Measurements from ENCODE around the gene APH1A. TPM values are rescaled to one million over a fixed set of nuclear protein-coding genes. Genes with fewer than 3 reads are reported as not detected.
A peak's percentile ranks its signal among the peaks of the same experiment; 100 is the strongest.

APH1A gene
- total and polyA plus RNA-seq, 4 donors = 95.0 to 164 (median 135) TPM

DNA sequence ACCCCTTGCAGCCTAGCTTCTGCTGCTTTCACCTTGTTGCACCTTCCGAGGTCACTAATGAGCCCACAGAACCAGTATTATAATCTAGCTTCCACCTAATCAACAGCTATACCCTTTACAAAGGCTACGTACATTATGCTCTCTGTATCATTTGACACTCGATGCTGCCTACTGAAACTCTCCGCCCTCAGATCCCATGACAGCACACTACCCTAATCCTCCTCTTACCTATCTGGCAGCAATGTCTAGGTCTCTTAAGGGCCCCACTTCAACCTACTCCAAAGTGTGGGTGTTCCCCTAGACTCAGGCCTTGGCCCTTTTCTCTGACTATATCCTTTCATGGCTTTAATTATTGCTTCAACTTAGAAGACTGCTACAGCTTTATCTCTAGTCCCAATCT lies 20.0 kb upstream of the APH1A start:
- TF ChIP-seq, protein P1, sequence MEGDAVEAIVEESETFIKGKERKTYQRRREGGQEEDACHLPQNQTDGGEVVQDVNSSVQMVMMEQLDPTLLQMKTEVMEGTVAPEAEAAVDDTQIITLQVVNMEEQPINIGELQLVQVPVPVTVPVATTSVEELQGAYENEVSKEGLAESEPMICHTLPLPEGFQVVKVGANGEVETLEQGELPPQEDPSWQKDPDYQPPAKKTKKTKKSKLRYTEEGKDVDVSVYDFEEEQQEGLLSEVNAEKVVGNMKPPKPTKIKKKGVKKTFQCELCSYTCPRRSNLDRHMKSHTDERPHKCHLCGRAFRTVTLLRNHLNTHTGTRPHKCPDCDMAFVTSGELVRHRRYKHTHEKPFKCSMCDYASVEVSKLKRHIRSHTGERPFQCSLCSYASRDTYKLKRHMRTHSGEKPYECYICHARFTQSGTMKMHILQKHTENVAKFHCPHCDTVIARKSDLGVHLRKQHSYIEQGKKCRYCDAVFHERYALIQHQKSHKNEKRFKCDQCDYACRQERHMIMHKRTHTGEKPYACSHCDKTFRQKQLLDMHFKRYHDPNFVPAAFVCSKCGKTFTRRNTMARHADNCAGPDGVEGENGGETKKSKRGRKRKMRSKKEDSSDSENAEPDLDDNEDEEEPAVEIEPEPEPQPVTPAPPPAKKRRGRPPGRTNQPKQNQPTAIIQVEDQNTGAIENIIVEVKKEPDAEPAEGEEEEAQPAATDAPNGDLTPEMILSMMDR (IDR thresholded peaks at IDR 0.05; ENCODE audit: control extremely low read depth, extremely low read depth) = no peak
- H3K4me3 ChIP-seq = no peak overlapping the region
- no peaks in the 10 kb centered on the region for H3K27me3 ChIP-seq (ENCODE audit: control insufficient read depth in 3 of 3, insufficient read depth in 3 of 3, low read length in 2 of 3)
- ATAC-seq (ENCODE audit: insufficient read depth, low FRiP score) (no peak), DNase-seq (no peak)
- H3K9me3 ChIP-seq (ENCODE audit: control insufficient read depth in 4 of 4, insufficient read depth in 3 of 4, low read length in 3 of 4) = no peaks in the 10 kb centered on the region
- no peak overlapping the region for H3K27ac ChIP-seq (ENCODE audit: low read depth in 1 of 2, low read length in 1 of 2)
- H3K4me1 ChIP-seq (ENCODE audit: control insufficient read depth in 5 of 5, insufficient read depth in 5 of 5, low read length in 5 of 5) = peaks cover 0 to 3% (median 0%) of the 10 kb centered on the region in 5 donors
- H3K36me3 ChIP-seq (ENCODE audit: control insufficient read depth in 4 of 4, insufficient read depth in 4 of 4, low read length in 4 of 4) = peaks cover 0 to 7% (median 2%) of the 10 kb centered on the region in 4 donors
- no peak overlapping the region for H3K9ac ChIP-seq (ENCODE audit: insufficient read depth in 1 of 2, low read length in 2 of 2)
- 81 to 95% methylated on average over 4 of the region's 4 CpGs for WGBS, 2 donors

DNA sequence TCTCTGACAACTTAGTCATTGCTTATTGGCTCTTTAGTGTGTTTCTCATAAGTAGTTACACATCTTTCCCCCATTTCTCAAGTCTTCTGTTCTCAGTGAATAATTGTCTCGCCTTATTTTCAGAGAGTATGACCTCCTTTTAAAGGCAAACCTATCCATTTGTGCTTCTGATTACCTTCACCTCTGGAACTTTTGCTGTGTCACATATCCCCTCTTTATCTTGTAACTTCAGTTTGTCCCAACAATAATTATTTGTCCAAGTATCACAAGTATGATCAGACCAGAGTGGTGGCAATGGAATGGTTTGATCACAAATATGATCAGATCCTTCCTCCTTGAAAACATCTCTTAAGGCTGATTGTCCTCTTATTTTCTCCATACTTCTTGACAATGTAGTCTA lies 19.6 kb upstream of the APH1A start:
- no peak for DNase-seq
- TF ChIP-seq, protein P1 (IDR thresholded peaks at IDR 0.05; ENCODE audit: control extremely low read depth, extremely low read depth) = no peak
- Histone ChIP-seq H3K9ac (ENCODE audit: insufficient read depth in 1 of 2, low read length in 2 of 2) (no peak overlapping the region), H3K4me3 (no peak overlapping the region), H3K9me3 (ENCODE audit: control insufficient read depth in 4 of 4, insufficient read depth in 3 of 4, low read length in 3 of 4) (no peaks in the 10 kb centered on the region), H3K36me3 (ENCODE audit: control insufficient read depth in 4 of 4, insufficient read depth in 4 of 4, low read length in 4 of 4) (peaks cover 0 to 7% (median 2%) of the 10 kb centered on the region in 4 donors), H3K27me3 (ENCODE audit: control insufficient read depth in 3 of 3, insufficient read depth in 3 of 3, low read length in 2 of 3) (no peaks in the 10 kb centered on the region), H3K4me1 (ENCODE audit: control insufficient read depth in 5 of 5, insufficient read depth in 5 of 5, low read length in 5 of 5) (peaks cover 0 to 5% (median under 1%) of the 10 kb centered on the region in 5 donors), H3K27ac (ENCODE audit: low read depth in 1 of 2, low read length in 1 of 2) (no peak overlapping the region)
- 94 to 97% methylated on average over 1 of the region's 1 CpG for WGBS, 2 donors
- ATAC-seq (ENCODE audit: insufficient read depth, low FRiP score) = no peak

DNA sequence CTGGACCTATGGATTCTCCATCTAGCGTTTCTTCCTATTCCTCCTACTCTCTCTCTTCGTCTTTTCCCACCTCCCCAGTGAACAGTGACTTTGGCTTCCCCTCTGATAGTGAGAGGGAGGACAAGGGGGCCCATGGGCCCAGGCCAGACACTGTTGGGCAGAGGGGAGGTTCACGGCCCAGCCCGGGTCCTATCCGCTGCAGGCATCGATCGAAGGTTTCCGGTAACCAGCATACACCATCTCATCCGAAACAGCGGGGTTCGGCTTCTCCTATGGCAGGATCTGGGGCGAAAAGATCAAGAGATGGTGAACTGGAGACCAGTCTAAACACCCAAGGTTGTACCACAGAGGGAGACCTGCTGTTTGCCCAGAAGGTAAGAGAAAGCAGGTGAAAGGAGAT lies 14.4 kb upstream of the APH1A start:
- TF ChIP-seq, protein P1 (IDR thresholded peaks at IDR 0.05; ENCODE audit: control extremely low read depth, extremely low read depth) = no peak
- H3K9me3 ChIP-seq (ENCODE audit: control insufficient read depth in 4 of 4, insufficient read depth in 3 of 4, low read length in 3 of 4) = no peaks in the 10 kb centered on the region
- no peak for ATAC-seq (ENCODE audit: insufficient read depth, low FRiP score)
- peaks cover 0 to 7% (median 2%) of the 10 kb centered on the region in 4 donors for H3K36me3 ChIP-seq (ENCODE audit: control insufficient read depth in 4 of 4, insufficient read depth in 4 of 4, low read length in 4 of 4)
- WGBS, 2 donors = 85 to 95% methylated on average over 12 of the region's 12 CpGs
- H3K27ac ChIP-seq (ENCODE audit: low read depth in 1 of 2, low read length in 1 of 2) = peak overlapping the region in 1 of 2 donors; percentile 82
- no peak overlapping the region for H3K4me3 ChIP-seq
- H3K27me3 ChIP-seq (ENCODE audit: control insufficient read depth in 3 of 3, insufficient read depth in 3 of 3, low read length in 2 of 3) = no peaks in the 10 kb centered on the region
- DNase-seq = no peak
- H3K4me1 ChIP-seq (ENCODE audit: control insufficient read depth in 5 of 5, insufficient read depth in 5 of 5, low read length in 5 of 5) = peaks cover 0 to 17% (median 4%) of the 10 kb centered on the region in 5 donors
- H3K9ac ChIP-seq (ENCODE audit: insufficient read depth in 1 of 2, low read length in 2 of 2) = peak overlapping the region in 1 of 2 donors; percentile 21

DNA sequence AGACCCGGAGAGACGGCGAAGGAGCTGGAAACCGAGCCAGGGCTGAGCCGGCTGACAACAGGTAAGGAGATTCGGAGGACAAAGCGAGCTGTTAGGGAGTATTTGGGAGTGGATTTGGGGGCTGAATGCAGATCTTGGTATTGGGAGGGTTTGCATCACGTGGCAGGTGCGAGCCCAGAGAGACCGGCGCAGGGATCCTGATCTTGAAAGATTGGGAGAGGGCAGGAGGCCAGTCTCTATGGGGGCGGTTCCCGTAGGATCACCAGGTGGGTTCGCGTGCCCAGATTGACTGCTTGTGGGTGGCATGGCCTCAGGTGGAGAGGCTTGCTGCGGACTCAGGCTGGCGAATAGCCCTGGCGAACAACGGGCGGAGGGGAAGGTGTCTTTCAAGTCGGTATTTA lies 13.7 kb upstream of the APH1A start:
- Histone ChIP-seq H3K9ac (ENCODE audit: insufficient read depth in 1 of 2, low read length in 2 of 2) (peak overlapping the region; percentile 17 to 21), H3K27me3 (ENCODE audit: control insufficient read depth in 3 of 3, insufficient read depth in 3 of 3, low read length in 2 of 3) (no peaks in the 10 kb centered on the region), H3K4me3 (peak overlapping the region; percentile 45), H3K4me1 (ENCODE audit: control insufficient read depth in 5 of 5, insufficient read depth in 5 of 5, low read length in 5 of 5) (peaks cover 0 to 17% (median 4%) of the 10 kb centered on the region in 5 donors), H3K27ac (ENCODE audit: low read depth in 1 of 2, low read length in 1 of 2) (peak overlapping the region; percentile 82 to 88), H3K9me3 (ENCODE audit: control insufficient read depth in 4 of 4, insufficient read depth in 3 of 4, low read length in 3 of 4) (no peaks in the 10 kb centered on the region), H3K36me3 (ENCODE audit: control insufficient read depth in 4 of 4, insufficient read depth in 4 of 4, low read length in 4 of 4) (peaks cover 0 to 7% (median 2%) of the 10 kb centered on the region in 4 donors)
- TF ChIP-seq, protein P1 (IDR thresholded peaks at IDR 0.05; ENCODE audit: control extremely low read depth, extremely low read depth) = no peak
- ATAC-seq (ENCODE audit: insufficient read depth, low FRiP score) (no peak), DNase-seq (no peak)
- WGBS, 2 donors = 6 to 10% methylated on average over 21 of the region's 21 CpGs
